Breast epithelium (tissue), 3 donors: ENCODE results near the gene PYGB.

Source experiments
- POLR2A ChIP-seq: fragments of 450-650 bp; IDR thresholded peaks from one replicate; pipeline ENCODE4 v1.6.1; 2016; ENCODE audit warnings: antibody characterized with exemption, mild to moderate bottlenecking, moderate library complexity
- POLR2AphosphoS5 ChIP-seq, 3 donors: sonication (generic); formaldehyde crosslinking; IDR thresholded peaks; one replicate each; pipeline ENCODE4 v1.6.1; 2017; ENCODE audit warnings: antibody characterized with exemption in 3 of 3
- TF ChIP-seq, protein P1 (sequence below), 3 donors: fragments of 450-650 bp; IDR thresholded peaks; one replicate each; pipeline ENCODE4 v1.5.1; 2016 to 2017; ENCODE audit warnings: antibody characterized with exemption in 3 of 3, mild to moderate bottlenecking in 3 of 3, moderate library complexity in 3 of 3

DNA sequence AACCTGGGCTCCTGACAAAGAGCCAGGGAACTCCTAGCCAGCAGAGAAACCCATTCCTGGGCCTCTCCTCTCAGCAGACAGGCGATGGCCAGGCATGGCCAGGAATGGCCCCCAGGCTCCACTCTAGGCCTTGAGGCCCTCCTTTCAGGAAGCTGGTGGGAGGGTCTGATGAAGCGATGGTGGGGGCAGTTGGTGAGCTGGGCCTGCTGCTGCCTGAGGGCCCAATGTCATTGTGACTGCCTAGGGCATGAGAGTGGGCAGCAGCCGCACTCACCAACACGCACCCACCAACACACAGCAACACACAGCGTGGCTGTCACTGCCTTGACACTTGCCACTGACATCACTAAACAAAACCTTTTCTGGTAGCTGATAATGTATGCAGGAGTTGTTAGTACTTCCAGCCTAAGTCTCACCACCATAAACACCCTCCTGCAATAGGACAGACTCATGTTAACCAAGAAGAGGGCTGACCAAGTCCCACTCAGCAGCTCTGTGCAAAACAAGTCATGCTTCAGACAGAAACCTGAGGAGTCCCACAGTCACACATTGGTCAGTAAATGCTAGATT is 73.5 kb downstream of the PYGB start:
- TF ChIP-seq, protein P1, sequence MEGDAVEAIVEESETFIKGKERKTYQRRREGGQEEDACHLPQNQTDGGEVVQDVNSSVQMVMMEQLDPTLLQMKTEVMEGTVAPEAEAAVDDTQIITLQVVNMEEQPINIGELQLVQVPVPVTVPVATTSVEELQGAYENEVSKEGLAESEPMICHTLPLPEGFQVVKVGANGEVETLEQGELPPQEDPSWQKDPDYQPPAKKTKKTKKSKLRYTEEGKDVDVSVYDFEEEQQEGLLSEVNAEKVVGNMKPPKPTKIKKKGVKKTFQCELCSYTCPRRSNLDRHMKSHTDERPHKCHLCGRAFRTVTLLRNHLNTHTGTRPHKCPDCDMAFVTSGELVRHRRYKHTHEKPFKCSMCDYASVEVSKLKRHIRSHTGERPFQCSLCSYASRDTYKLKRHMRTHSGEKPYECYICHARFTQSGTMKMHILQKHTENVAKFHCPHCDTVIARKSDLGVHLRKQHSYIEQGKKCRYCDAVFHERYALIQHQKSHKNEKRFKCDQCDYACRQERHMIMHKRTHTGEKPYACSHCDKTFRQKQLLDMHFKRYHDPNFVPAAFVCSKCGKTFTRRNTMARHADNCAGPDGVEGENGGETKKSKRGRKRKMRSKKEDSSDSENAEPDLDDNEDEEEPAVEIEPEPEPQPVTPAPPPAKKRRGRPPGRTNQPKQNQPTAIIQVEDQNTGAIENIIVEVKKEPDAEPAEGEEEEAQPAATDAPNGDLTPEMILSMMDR (IDR thresholded peaks at IDR 0.05) = no peak
- TF ChIP-seq POLR2AphosphoS5 (IDR thresholded peaks at IDR 0.05) (no peak), POLR2A (no peak)
